GM18951 (cell line): Measurements from ENCODE around the gene COPG1.
"Not testable (repeated sequence)": the region's sequence is repeated elsewhere in the genome, so short reads cannot be mapped to it uniquely, and the experiment has no call there.

Source experiments
- POLR2A ChIP-seq: IDR thresholded peaks from 4 replicates; pipeline ENCODE4 v1.6.1; 2011; ENCODE audit warnings: mild to moderate bottlenecking; ENCODE audit not compliant: insufficient read length, insufficient read depth; ENCODE audit errors: extremely low read depth
- in situ Hi-C: fragments of 300-500 bp; cut with MboI; formaldehyde crosslinking; loops from one replicate; pipeline ENCODE4 v1.12.0; 2022; ENCODE audit warnings: low sequenced_read_pairs, mixed read lengths, inconsistent platforms; ENCODE audit not compliant: unreplicated experiment

The COPG1 gene

DNA sequence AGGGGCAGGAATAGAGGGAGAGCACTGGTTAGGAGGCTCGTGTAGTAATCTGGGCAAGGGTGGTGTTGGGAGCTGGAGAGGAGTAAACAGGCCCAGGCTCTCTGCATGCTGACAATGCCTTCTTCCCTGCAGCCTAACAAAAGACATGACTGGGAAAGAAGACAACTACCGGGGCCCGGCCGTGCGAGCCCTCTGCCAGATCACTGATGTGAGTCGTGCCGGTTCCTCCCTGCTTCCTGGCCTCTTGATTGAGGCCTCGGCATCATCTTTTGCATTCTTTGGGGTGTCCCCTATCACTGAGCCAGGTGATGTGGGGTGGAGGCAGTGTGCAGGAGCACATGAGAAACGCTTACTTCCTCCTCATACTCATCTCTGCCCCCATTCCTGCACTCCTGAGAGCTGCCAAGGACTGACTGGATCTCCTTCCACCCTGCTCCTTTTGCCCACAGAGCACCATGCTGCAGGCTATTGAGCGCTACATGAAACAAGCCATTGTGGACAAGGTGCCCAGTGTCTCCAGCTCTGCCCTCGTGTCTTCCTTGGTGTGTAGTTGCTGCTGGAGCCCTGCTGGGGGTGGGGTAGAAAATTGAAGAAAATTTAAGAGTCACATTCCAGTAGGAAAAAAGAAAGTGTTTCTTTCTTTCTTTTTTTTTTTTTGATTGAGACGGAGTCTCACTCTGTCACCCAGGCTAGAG, 5.3 kb downstream of the COPG1 start:
- in situ Hi-C loops, result no loop called here
- no peak for TF ChIP-seq POLR2A

GRCh38 chr3:129256270-129256669, 6.9 kb downstream of the COPG1 start:
- in situ Hi-C loops, result no loop called here
- TF ChIP-seq POLR2A, result no peak

DNA sequence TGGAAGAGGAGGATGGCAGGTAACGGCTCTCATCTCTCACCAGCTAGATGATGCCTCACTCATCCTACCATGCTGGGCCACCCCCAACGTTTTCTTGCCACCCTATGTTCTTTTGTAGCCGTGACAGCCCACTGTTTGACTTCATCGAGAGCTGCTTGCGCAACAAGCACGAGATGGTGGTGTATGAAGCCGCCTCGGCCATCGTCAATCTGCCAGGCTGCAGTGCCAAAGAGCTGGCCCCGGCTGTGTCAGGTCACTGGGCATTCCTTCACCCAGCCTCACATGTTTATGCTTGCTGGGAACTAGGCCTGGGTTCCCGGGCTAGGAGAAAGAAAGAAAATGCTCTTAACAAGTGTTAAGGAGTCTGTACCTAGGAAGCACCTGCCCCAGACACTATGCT, 8.2 kb downstream of the COPG1 start:
- in situ Hi-C loops, result no loop called here
- no peak for TF ChIP-seq POLR2A

- TF ChIP-seq POLR2A, result no peak
- in situ Hi-C loops, result no loop called here
Observed at GRCh38 chr3:129259612-129260477, 10.4 kb downstream of the COPG1 start.

DNA sequence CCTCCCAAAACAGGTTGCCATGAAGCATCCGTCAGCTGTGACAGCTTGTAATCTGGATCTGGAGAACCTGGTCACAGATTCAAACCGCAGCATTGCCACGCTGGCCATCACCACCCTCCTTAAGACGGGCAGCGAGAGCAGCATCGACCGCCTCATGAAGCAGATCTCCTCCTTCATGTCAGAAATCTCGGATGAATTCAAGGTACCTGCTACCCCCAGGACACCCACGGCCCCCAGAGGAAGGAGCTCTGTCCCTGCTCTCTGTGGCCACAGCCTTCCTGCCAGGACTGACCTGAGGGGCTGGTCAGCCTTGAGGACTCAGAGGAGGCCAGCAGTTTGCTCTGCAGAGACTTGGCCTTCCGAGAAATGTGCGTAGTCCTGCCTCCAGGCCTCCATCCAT, 11.2 kb downstream of the COPG1 start:
- no peak for TF ChIP-seq POLR2A
- in situ Hi-C loops, result no loop called here

DNA sequence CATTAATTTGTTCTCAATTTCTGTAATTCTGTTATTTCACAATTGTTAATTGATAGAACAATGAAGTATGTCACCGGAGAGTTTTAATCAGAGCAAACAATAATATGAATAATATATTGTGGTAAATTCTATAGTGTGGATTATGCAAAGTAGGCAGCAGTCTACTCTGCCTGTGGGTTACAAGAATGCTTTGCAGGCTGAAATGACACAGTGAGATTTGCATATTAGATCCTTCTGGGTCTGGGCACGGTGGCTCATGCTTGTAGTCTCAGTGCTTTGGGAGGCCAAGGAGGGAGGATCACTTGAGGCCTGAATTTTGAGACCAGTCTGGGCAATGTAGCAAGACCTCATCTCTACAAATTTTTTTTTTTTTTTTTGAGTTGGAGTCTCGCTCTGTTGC, 12.5 kb downstream of the COPG1 start:
- no peak for TF ChIP-seq POLR2A
- in situ Hi-C loops, result no loop called here

- in situ Hi-C loops, result no loop called here
- TF ChIP-seq POLR2A, result no peak
Observed at GRCh38 chr3:129263161-129263910, 13.9 kb downstream of the COPG1 start.

- in situ Hi-C loops, result not testable (repeated sequence)
Observed at GRCh38 chr3:129264994-129265393, 15.6 kb downstream of the COPG1 start.

DNA sequence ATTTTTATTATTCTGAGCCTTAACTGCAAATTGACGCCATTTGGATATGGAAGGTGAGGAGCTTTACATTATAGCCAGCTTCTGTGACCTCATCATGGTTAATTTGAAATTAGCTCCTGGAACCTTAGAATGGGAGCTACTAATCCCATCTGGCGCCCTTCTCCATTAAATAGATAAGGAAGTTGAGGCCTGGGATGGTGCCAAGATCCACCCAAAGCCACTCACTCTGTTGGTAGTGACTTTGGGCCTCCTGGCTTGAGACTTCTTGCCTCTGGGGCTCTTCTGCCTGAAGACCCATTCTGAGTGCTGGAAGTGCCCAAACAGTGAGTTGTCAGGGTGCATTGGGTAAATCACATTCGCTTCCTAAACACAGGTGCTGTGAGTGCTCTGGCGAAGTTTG, 17.2 kb downstream of the COPG1 start:
- in situ Hi-C loops, result no loop called here
- TF ChIP-seq POLR2A, result no peak

DNA sequence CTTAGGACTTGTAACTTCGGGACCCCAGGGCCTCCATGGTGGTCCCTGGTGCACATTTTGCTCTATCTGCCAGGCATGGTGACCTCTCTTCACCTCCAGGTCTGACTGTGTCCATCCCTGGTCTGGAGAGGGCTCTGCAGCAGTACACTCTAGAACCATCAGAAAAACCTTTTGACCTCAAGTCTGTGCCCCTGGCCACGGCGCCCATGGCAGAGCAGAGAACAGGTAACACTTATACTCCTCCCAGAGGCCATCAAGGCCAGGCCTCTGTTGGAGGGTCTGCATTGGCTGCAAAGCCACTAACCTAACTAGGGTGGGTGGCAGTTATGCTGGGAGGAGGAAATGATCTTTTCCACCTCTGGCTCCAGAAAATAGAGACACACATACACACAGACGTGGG, 19.0 kb downstream of the COPG1 start:
- in situ Hi-C loops, result no loop called here
- TF ChIP-seq POLR2A, result no peak

DNA sequence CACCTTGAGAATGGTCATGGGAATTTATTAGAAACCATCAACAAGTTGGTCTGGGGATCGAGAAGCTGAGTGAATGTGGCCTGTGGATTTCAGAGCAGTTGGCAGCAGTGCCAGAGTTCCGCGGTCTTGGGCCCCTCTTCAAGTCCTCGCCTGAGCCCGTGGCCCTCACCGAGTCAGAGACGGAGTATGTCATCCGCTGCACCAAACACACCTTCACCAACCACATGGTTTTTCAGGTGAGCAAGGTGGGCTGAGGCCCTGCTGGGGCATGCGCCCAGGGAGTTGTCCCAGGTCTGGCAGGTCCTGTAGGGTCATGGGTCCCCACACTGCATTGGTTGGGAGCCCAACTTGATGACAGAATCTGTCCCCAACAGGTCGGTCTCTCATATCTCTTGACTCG, 22.3 kb downstream of the COPG1 start:
- no peak for TF ChIP-seq POLR2A

DNA sequence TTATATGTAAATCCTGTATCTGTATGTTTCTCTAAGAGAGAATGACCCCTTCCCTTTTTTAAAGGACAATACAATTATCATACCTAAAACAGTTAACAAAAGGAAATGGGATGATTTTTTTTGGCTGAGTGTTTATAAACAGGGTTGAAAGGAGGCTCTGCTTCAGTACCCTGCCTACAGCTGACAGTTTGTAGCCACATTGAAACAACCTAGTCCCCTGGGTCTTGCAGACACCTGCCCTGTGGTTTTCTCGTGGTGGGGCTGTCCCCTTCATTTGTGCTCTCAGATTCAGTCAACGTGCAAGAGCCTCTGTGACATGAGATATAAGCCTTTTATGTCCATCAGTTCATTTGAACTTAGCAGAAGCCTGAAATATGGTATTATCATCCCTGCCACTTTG, 27.0 kb downstream of the COPG1 start:
- TF ChIP-seq POLR2A, result no peak
- in situ Hi-C loops, result no loop called here

More for the DNA sequence above, 22.3 kb downstream of the COPG1 start:
- in situ Hi-C loops, result no loop called here

DNA sequence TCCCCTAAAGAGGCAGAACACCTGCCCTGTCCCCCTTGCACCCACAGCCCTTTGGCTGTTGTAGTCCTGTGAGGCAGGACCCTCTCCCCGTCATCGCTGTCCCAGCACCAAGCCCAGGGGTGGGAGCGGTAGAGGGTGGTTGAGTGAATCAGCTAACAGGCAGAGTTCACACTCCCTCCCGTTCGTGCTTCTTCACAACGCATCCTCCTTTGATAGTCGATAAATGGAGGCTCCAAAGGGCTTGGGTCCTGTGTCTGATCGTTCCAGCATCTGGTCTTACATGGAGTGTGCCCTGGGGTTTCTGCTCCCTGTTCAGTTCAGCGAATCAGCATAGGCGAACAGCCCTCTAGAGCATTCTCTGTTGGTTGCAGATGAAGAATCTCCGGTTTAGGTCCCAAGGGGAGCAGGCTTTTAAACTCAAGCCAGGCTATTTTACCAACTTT, 28.4 kb downstream of the COPG1 start:
- TF ChIP-seq POLR2A, result no peak
- in situ Hi-C loops, result no loop called here

DNA sequence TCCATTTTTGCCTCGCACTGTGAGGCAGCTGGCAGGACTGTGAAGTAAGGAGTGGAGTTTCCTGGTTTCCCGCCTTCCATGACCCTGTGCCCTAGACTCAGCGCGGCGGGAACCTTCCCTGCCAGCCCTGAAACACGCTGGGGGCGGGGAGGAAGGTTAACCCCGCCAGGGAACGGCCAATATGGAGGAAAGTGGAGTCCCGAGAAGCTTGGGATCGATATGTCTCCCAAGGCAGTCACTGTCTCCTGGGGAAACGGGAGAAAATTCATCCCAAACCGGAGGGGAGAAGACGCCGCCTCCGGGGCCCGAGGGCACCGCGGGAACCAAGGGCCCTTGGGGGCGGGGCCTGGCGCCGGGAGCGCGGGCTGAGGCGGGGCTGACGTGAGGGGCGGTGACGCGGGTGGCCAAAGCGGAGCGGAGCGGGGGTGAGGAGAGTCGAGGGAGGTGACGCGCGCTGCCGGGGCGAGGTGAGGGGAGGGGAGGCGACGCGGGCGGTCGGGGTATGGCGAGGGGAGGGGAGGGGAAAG, 29.1 kb downstream of the COPG1 start, which contains the start of gene HMCES:
Gene HMCES (plus strand): TSS at position 432 of the 527 bp plus-strand sequence. CDS start 863 bp downstream, outside the sequence.
- TF ChIP-seq POLR2A, result peak; percentile 59
- in situ Hi-C loops, result no loop called here
